ENCODE measurements around the gene ARHGAP8. TPM values are rescaled to one million over a fixed set of nuclear protein-coding genes. Genes with fewer than 3 reads are reported as not detected.

The ARHGAP8 gene
- total and polyA plus RNA-seq, 2 experiments from 2014 or later, result 24.0 to 50.4 TPM

DNA sequence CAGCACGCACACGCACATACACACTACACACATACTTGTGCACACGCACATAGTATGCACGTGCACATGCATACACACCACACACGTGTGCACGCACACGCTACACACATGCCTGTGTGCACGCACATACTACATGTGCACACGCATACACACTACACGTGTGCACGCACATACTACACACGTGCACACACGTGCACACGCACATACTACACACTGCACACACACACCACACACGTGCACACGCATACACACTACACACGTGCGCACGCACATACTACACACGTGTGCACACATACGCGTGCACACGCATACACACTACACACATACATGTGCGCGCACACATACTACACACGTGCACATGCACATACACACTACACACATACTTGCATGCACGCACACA is 19.7 kb upstream of the ARHGAP8 start:
- no peaks in the 10 kb centered on the region for H3K9me3 ChIP-seq (ENCODE audit: low read depth)
- no peak overlapping the region for H3K27ac ChIP-seq
- 96% methylated on average over 23 of the region's 27 CpGs for WGBS (ENCODE audit: low lambda C conversion rate, missing lambda C conversion rate)
- H3K27me3 ChIP-seq, result no peaks in the 10 kb centered on the region
- H3K36me3 ChIP-seq (replicated peaks; ENCODE audit: insufficient read depth, low read depth), result no peaks in the 10 kb centered on the region
- H3K4me1 ChIP-seq (ENCODE audit: insufficient read depth), result peaks cover 29% of the 10 kb centered on the region
- TF ChIP-seq EZH2 (IDR thresholded peaks at IDR 0.05; ENCODE audit: borderline replicate concordance) (no peak), CTCF (IDR thresholded peaks at IDR 0.05; ENCODE audit: poor library complexity) (no peak), EZH2phosphoT487 (IDR thresholded peaks at IDR 0.05; ENCODE audit: low read depth, severe bottlenecking, unreplicated experiment) (no peak)
- H4K20me1 ChIP-seq (ENCODE audit: insufficient read depth, poor library complexity, severe bottlenecking), result peaks cover 4% of the 10 kb centered on the region
- DNase-seq (ENCODE audit: low spot score), result no peak
- H3K4me2 ChIP-seq, result no peak overlapping the region
- no peaks in the 10 kb centered on the region for H3K79me2 ChIP-seq
- H2AFZ ChIP-seq, result no peak overlapping the region
- no peaks in the 10 kb centered on the region for H3K9me2 ChIP-seq (replicated peaks; ENCODE audit: insufficient read depth)
- no peak overlapping the region for H3K4me3 ChIP-seq

GRCh38 chr22:44733426-44734106 is 18.8 kb upstream of the ARHGAP8 start:
- no peak overlapping the region for H3K27ac ChIP-seq
- no peak overlapping the region for H3K4me3 ChIP-seq
- H3K4me2 ChIP-seq, result no peak overlapping the region
- peaks cover 4% of the 10 kb centered on the region for H4K20me1 ChIP-seq (ENCODE audit: insufficient read depth, poor library complexity, severe bottlenecking)
- no peak overlapping the region for H2AFZ ChIP-seq
- DNase-seq (ENCODE audit: low spot score), result no peak
- H3K36me3 ChIP-seq (replicated peaks; ENCODE audit: insufficient read depth, low read depth), result no peaks in the 10 kb centered on the region
- no peaks in the 10 kb centered on the region for H3K9me3 ChIP-seq (ENCODE audit: low read depth)
- H3K27me3 ChIP-seq, result no peaks in the 10 kb centered on the region
- TF ChIP-seq EZH2 (IDR thresholded peaks at IDR 0.05; ENCODE audit: borderline replicate concordance), result no peak
- no peak for TF ChIP-seq CTCF (IDR thresholded peaks at IDR 0.05; ENCODE audit: poor library complexity)
- TF ChIP-seq EZH2phosphoT487 (IDR thresholded peaks at IDR 0.05; ENCODE audit: low read depth, severe bottlenecking, unreplicated experiment), result no peak
- 94% methylated on average over 14 of the region's 14 CpGs for WGBS (ENCODE audit: low lambda C conversion rate, missing lambda C conversion rate)
- no peaks in the 10 kb centered on the region for H3K79me2 ChIP-seq
- H3K4me1 ChIP-seq (ENCODE audit: insufficient read depth), result peaks cover 32% of the 10 kb centered on the region
- H3K9me2 ChIP-seq (replicated peaks; ENCODE audit: insufficient read depth), result no peaks in the 10 kb centered on the region

DNA sequence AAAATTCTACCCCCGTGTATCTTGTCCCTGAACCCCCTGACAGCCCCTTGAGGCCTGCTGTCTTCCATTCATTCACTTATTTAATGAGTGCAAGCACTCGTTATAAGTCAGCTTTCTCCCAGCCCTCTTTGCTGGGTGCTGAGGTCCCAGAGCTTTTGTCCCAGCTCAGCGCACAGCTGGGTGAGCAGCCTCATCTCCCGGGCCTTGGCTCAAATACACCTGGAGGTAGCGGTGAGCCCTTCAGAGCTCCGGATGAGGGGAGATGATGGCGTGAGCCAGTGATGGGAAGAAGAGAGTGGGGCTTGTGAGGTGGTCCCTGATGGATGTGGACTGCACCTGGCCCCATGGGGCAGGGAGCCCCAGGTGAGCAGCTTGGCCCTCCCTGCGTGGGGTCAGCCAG is 18.1 kb upstream of the ARHGAP8 start:
- no peaks in the 10 kb centered on the region for H3K9me2 ChIP-seq (replicated peaks; ENCODE audit: insufficient read depth)
- no peak overlapping the region for H2AFZ ChIP-seq
- peaks cover 4% of the 10 kb centered on the region for H4K20me1 ChIP-seq (ENCODE audit: insufficient read depth, poor library complexity, severe bottlenecking)
- TF ChIP-seq EZH2 (IDR thresholded peaks at IDR 0.05; ENCODE audit: borderline replicate concordance), result no peak
- no peak for TF ChIP-seq CTCF (IDR thresholded peaks at IDR 0.05; ENCODE audit: poor library complexity)
- no peaks in the 10 kb centered on the region for H3K36me3 ChIP-seq (replicated peaks; ENCODE audit: insufficient read depth, low read depth)
- no peaks in the 10 kb centered on the region for H3K9me3 ChIP-seq (ENCODE audit: low read depth)
- no peaks in the 10 kb centered on the region for H3K27me3 ChIP-seq
- H3K4me3 ChIP-seq, result no peak overlapping the region
- WGBS (ENCODE audit: low lambda C conversion rate, missing lambda C conversion rate), result 85% methylated on average over 8 of the region's 8 CpGs
- H3K4me1 ChIP-seq (ENCODE audit: insufficient read depth), result peaks cover 32% of the 10 kb centered on the region
- no peak for DNase-seq (ENCODE audit: low spot score)
- no peak overlapping the region for H3K4me2 ChIP-seq
- H3K27ac ChIP-seq, result no peak overlapping the region
- H3K79me2 ChIP-seq, result no peaks in the 10 kb centered on the region

Data from hepatocyte (in vitro differentiated cells).